OCI-LY3 (cell line): ENCODE data around the gene BRICD5.
A peak's percentile ranks its signal among the peaks of the same experiment; 100 is the strongest.

Experiments
- H2AFZ ChIP-seq: fragments of 200-600, 300-600 bp; shearing (Covaris generic); 2 replicates; pipeline ENCODE4 v1.6.0; 2014; ENCODE audit warnings: antibody characterized with exemption, low read depth, low read length
- H3K27ac ChIP-seq: fragments of 200-600, 300-600 bp; sonication (generic); 2 replicates; pipeline ENCODE4 v1.5.1; 2014; ENCODE audit warnings: mild to moderate bottlenecking, low read length, moderate library complexity, mixed read lengths
- H3K27me3 ChIP-seq: fragments of 200-600, 300-600 bp; sonication (generic); 2 replicates; pipeline ENCODE4 v1.6.1; 2014; ENCODE audit warnings: low read depth, low read length, mixed read lengths
- H3K36me3 ChIP-seq: fragments of 200-600, 300-600 bp; sonication (generic); replicated peaks from 2 replicates; pipeline ENCODE3; 2014; ENCODE audit warnings: low read depth, low read length, mixed read lengths
- H3K4me1 ChIP-seq: fragments of 300-600, 200-600 bp; sonication (generic); 2 replicates; pipeline ENCODE4 v1.6.1; 2014; ENCODE audit warnings: low read length, mixed read lengths
- H3K4me2 ChIP-seq: fragments of 200-600, 300-600 bp; sonication (generic); 2 replicates; pipeline ENCODE4 v1.6.1; 2014; ENCODE audit warnings: low read length, mixed read lengths
- H3K4me3 ChIP-seq: fragments of 300-600, 200-600 bp; sonication (generic); 2 replicates; pipeline ENCODE4 v1.5.1; 2014; ENCODE audit warnings: antibody characterized with exemption, mild to moderate bottlenecking, low read length, moderate library complexity
- H3K79me2 ChIP-seq: fragments of 300-600, 200-600 bp; shearing (Covaris generic); 2 replicates; pipeline ENCODE4 v1.6.1; 2014; ENCODE audit warnings: mild to moderate bottlenecking, low read length, mixed read lengths
- H3K9ac ChIP-seq: fragments of 300-600, 200-600 bp; shearing (Covaris generic); 2 replicates; pipeline ENCODE4 v1.6.0; 2014; ENCODE audit warnings: mild to moderate bottlenecking, low read length, moderate library complexity
- H3K9me3 ChIP-seq: fragments of 200-600, 300-600 bp; shearing (Covaris generic); 2 replicates; pipeline ENCODE4 v1.6.1; 2014; ENCODE audit warnings: low read length, mixed read lengths; ENCODE audit not compliant: insufficient read depth
- H4K20me1 ChIP-seq: fragments of 200-600, 300-600 bp; sonication (generic); 2 replicates; pipeline ENCODE4 v1.6.1; 2016; ENCODE audit warnings: low read length, mixed read lengths; ENCODE audit not compliant: insufficient read depth
- CTCF ChIP-seq: fragments of 200-600, 300-600 bp; sonication (generic); IDR thresholded peaks from 2 replicates; pipeline ENCODE4 v1.5.1; 2014; ENCODE audit warnings: antibody characterized with exemption, low read length, low read depth
- EZH2phosphoT487 ChIP-seq: fragments of 200-600 bp; shearing (Covaris generic); IDR thresholded peaks from 2 replicates; pipeline ENCODE4 v1.6.1; 2018; ENCODE audit warnings: antibody characterized with exemption, mixed run types, low read depth

BRICD5 gene

GRCh38 chr16:2160915-2161551 is 49.6 kb downstream of the BRICD5 start:
- H3K4me3 ChIP-seq = no peak overlapping the region
- H3K4me2 ChIP-seq = peak overlapping the region; percentile 22; the same call in 1 of the 2 replicates
- H3K79me2 ChIP-seq = peaks cover 81% of the 10 kb centered on the region
- H3K27me3 ChIP-seq = no peaks in the 10 kb centered on the region
- H3K4me1 ChIP-seq = peaks cover 35% of the 10 kb centered on the region
- H3K9me3 ChIP-seq = no peaks in the 10 kb centered on the region
- peaks cover 28% of the 10 kb centered on the region for H4K20me1 ChIP-seq
- peaks cover 26% of the 10 kb centered on the region for H3K36me3 ChIP-seq
- no peak overlapping the region for H2AFZ ChIP-seq
- no peak for TF ChIP-seq CTCF
- TF ChIP-seq EZH2phosphoT487 = no peak
- H3K9ac ChIP-seq = no peak overlapping the region
- H3K27ac ChIP-seq = no peak overlapping the region
